ENCODE results near the gene LNPK.

DNA sequence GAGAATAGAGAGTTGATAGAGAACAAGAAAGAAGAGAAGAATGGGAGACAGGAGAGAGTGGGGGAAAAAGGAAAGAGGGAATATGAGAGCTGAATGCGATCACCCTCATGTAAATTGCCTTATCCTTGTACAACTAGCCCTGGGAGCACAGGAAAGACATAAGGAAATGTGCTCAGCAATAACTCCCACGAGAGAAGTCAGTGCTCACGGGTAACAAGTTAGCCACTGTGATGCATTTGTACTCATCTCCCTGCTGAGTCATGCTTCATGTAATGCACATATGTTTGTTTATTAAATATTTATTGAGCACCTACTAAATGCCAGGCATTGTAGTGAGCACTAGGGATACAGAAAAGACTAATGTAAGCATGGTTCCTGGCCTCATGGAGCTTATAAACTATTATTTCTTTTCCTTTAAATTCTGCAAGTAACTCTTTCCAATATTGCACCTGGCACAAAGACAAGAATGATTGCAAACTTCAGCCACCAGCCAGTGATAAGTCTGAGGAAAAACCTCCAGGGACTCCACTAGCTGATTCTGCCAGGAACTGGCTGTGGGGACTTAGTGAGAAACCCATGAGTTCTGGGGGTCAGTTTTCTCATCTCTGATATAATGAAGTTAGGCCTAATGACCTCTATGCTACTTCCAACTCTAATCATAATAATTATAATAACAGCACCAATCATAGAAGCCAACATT lies 124.1 kb downstream of the LNPK start:
- TF ChIP-seq, protein P1, sequence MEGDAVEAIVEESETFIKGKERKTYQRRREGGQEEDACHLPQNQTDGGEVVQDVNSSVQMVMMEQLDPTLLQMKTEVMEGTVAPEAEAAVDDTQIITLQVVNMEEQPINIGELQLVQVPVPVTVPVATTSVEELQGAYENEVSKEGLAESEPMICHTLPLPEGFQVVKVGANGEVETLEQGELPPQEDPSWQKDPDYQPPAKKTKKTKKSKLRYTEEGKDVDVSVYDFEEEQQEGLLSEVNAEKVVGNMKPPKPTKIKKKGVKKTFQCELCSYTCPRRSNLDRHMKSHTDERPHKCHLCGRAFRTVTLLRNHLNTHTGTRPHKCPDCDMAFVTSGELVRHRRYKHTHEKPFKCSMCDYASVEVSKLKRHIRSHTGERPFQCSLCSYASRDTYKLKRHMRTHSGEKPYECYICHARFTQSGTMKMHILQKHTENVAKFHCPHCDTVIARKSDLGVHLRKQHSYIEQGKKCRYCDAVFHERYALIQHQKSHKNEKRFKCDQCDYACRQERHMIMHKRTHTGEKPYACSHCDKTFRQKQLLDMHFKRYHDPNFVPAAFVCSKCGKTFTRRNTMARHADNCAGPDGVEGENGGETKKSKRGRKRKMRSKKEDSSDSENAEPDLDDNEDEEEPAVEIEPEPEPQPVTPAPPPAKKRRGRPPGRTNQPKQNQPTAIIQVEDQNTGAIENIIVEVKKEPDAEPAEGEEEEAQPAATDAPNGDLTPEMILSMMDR (IDR thresholded peaks at IDR 0.05) = no peak
- TF ChIP-seq NFE2L1 (CRISPR knock-in tag; IDR thresholded peaks at IDR 0.05) (no peak), OVOL2 (CRISPR knock-in tag; IDR thresholded peaks at IDR 0.05; ENCODE audit: borderline replicate concordance) (no peak), JUN (CRISPR knock-in tag; IDR thresholded peaks at IDR 0.05) (no peak), ZNF232 (CRISPR knock-in tag; IDR thresholded peaks at IDR 0.05) (no peak), SMAD4 (CRISPR knock-in tag; IDR thresholded peaks at IDR 0.05) (no peak), ETV6 (CRISPR knock-in tag; IDR thresholded peaks at IDR 0.05) (no peak), ZNF263 (CRISPR knock-in tag; IDR thresholded peaks at IDR 0.05; ENCODE audit: low read depth) (no peak)
- TF ChIP-seq, protein P2, sequence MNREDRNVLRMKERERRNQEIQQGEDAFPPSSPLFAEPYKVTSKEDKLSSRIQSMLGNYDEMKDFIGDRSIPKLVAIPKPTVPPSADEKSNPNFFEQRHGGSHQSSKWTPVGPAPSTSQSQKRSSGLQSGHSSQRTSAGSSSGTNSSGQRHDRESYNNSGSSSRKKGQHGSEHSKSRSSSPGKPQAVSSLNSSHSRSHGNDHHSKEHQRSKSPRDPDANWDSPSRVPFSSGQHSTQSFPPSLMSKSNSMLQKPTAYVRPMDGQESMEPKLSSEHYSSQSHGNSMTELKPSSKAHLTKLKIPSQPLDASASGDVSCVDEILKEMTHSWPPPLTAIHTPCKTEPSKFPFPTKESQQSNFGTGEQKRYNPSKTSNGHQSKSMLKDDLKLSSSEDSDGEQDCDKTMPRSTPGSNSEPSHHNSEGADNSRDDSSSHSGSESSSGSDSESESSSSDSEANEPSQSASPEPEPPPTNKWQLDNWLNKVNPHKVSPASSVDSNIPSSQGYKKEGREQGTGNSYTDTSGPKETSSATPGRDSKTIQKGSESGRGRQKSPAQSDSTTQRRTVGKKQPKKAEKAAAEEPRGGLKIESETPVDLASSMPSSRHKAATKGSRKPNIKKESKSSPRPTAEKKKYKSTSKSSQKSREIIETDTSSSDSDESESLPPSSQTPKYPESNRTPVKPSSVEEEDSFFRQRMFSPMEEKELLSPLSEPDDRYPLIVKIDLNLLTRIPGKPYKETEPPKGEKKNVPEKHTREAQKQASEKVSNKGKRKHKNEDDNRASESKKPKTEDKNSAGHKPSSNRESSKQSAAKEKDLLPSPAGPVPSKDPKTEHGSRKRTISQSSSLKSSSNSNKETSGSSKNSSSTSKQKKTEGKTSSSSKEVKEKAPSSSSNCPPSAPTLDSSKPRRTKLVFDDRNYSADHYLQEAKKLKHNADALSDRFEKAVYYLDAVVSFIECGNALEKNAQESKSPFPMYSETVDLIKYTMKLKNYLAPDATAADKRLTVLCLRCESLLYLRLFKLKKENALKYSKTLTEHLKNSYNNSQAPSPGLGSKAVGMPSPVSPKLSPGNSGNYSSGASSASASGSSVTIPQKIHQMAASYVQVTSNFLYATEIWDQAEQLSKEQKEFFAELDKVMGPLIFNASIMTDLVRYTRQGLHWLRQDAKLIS (CRISPR knock-in tag; IDR thresholded peaks at IDR 0.05; ENCODE audit: borderline replicate concordance) = no peak
- TF ChIP-seq, protein P3, sequence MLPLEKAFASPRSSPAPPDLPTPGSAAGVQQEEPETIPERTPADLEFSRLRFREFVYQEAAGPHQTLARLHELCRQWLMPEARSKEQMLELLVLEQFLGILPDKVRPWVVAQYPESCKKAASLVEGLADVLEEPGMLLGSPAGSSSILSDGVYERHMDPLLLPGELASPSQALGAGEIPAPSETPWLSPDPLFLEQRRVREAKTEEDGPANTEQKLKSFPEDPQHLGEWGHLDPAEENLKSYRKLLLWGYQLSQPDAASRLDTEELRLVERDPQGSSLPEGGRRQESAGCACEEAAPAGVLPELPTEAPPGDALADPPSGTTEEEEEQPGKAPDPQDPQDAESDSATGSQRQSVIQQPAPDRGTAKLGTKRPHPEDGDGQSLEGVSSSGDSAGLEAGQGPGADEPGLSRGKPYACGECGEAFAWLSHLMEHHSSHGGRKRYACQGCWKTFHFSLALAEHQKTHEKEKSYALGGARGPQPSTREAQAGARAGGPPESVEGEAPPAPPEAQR (CRISPR knock-in tag; IDR thresholded peaks at IDR 0.05) = no peak
- TF ChIP-seq, protein P4, sequence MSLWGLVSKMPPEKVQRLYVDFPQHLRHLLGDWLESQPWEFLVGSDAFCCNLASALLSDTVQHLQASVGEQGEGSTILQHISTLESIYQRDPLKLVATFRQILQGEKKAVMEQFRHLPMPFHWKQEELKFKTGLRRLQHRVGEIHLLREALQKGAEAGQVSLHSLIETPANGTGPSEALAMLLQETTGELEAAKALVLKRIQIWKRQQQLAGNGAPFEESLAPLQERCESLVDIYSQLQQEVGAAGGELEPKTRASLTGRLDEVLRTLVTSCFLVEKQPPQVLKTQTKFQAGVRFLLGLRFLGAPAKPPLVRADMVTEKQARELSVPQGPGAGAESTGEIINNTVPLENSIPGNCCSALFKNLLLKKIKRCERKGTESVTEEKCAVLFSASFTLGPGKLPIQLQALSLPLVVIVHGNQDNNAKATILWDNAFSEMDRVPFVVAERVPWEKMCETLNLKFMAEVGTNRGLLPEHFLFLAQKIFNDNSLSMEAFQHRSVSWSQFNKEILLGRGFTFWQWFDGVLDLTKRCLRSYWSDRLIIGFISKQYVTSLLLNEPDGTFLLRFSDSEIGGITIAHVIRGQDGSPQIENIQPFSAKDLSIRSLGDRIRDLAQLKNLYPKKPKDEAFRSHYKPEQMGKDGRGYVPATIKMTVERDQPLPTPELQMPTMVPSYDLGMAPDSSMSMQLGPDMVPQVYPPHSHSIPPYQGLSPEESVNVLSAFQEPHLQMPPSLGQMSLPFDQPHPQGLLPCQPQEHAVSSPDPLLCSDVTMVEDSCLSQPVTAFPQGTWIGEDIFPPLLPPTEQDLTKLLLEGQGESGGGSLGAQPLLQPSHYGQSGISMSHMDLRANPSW (CRISPR knock-in tag; conservative IDR thresholded peaks at IDR 0.05; ENCODE audit: low read depth) = no peak
- TF ChIP-seq, protein P5, sequence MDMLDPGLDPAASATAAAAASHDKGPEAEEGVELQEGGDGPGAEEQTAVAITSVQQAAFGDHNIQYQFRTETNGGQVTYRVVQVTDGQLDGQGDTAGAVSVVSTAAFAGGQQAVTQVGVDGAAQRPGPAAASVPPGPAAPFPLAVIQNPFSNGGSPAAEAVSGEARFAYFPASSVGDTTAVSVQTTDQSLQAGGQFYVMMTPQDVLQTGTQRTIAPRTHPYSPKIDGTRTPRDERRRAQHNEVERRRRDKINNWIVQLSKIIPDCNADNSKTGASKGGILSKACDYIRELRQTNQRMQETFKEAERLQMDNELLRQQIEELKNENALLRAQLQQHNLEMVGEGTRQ (CRISPR knock-in tag; IDR thresholded peaks at IDR 0.05) = no peak

All from WTC11 (cell line).